DMS153 treated with DMSO at 0.1 percent for 48 hours (cell line): ENCODE data around the gene ETV6.
"Not testable (repeated sequence)": the region's sequence is repeated elsewhere in the genome, so short reads cannot be mapped to it uniquely, and the experiment has no call there.

Source experiments
- DNase-seq: peaks from one replicate; lab custom pipeline; 2025; ENCODE audit not compliant: unreplicated experiment; lab: John Stamatoyannopoulos, UW

ETV6 gene

DNA sequence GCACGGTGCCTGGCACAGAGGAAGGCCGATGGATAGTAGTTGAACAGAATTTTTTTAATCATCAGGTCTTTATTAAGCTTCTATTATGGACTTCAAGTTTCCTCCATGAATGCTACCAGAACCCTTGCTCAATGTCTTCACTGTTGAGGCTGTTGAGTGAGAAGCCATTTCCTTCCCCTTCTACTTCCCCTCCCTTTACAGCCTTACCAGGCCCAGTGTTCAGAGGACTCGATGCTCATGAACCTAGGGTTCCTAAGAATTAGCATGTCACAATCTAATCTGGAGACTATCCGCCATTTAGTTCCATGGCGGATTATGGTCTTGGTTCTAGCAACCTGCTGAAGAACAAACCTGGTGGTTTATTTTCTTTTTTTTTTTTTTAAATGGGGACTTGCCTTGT lies 17.7 kb downstream of the ETV6 start:
- no peak for DNase-seq

DNA sequence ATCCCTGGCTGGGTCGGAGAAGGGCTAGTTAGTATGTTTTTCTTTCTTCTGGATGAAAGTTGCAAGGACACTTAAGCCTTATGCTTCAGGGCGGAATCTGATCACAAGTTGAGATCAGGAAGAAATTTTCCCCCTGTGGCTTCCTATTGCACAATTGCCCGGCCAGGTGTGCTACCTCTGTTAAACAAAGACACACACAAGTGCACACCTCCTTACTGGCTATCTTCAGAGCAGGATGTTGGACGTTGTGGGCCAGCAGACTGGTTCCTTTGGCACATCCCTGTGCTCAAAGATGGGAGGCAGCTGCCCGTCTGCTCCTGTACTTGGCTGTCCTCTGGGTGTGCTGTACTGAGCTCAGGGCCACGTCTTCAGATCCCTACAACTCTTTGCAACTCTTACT lies 19.1 kb downstream of the ETV6 start:
- no peak for DNase-seq

GRCh38 chr12:11669348-11669747 lies 19.9 kb downstream of the ETV6 start:
- no peak for DNase-seq

DNA sequence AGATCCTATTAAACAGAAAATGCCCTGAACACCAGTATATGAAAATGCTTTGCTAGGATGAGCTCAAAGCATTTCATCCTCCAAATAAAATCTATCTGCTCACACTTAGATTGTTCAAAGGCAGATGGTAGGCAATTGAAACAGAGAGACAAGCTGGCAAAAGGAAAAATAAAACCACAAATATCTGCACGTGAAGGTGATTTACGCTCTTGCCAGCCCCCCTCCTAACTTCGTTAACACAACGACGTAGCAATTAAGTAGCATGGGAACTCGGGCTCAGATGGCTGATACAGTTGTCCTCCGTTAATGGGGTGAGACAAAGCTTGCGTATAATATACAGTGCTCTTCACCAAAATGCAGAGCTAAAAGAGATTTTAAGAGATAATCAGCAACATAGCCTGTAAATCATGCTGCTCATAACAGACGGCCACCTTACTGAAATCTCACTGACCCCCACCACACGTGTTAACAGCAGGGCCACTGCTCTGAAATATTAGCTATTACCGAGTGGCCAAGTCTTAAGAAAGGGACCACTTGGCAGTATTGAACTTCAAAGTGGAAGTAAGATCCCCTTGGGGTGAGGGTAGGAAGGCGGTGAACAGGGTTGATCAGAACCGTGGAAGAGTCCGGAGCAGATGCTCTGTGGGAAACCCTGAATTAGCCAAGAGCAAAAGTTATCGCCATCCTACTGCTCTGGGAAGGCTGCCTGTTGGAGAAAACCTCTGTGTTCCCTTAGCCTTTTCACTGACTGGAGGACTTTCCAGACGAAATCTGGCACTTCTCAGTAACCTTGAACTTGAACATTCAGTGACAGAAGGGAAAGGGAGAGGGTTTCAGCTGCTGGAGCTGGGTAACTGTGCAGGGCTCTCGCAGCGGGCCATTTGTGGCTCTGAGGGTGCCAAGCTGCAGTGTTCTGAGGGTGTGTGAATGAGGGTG lies 23.1 kb downstream of the ETV6 start:
- DNase-seq = no peak

GRCh38 chr12:11673666-11674461 lies 24.4 kb downstream of the ETV6 start:
- DNase-seq = no peak

DNA sequence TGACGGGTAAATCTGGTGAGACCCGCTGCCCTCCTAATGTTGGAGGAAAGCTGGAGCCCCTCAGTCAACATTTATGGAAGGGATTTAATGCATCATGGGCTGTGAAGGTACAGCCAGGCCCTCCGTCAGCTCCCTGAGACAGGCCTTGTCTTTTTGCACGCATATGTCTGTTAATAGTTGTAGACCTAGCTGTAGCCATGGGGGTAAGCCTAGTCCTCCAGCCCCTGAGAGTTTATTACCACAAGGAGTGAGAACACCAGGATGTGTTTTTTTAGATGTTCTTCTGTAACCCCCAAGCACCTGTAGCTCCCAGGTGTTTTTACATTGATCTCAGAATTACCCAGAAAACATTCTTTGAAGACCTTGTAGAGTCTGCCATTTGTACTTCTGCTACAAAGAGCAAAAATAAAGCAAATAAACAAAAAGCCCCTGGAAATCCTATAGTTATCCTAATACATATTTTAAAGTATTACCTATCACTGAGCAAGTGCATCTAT lies 25.5 kb downstream of the ETV6 start:
- DNase-seq = no peak

DNA sequence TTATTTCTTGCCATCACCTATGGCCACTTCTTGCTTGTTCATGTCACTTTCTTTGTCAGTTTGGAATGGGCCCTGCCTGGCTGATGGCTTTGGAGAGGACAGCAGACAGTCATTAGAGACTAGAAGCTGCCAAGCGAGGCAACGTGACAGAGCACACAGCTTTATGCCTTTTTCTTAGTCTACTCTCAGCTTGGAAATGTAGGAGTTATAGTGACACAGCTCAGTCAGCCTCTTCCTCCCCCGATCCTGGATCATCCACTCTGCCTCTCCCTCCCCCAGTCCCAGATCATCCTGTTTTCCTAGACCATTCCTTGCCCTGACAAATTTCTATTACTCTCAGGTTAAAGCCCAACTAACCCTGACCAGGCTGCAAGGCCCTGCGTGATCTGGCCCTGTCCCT lies 26.6 kb downstream of the ETV6 start:
- no peak for DNase-seq

DNA sequence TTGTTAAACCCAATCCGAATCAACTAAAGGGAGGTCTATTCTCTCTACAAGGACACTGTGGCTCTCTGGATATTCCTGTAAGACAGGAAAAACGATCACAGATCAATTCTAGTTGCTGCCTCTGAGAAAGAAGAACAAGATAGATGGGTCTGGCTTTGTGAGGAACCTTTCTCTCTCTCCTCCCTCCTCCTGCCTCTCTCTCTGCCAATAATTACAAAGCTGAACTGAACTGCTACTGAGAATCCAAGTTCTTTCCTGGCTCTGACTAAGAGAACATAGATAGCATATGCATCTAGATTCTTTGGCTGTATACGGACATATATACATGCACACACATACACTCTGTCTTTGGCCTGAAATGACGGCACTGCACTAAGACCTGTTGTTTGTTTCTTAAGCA lies 27.6 kb downstream of the ETV6 start:
- no peak for DNase-seq

DNA sequence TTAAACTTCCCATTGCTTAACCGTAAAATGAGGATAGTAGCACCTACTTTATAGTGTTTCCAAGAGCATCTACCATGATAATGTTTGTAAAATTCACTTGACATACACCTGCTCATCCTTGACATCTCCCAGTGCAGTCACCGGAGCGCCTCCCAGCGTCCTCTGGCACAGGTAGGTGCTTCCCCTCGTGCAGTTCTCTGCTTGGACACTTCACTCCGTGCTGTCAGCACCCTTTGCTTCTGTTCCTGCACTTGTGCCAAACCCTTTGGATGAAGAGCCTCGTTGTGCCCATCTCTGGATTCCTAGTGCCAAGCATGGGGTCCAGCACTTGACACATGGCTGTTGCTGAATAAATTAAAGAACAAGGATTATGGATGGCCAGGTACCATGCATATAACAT lies 28.3 kb downstream of the ETV6 start:
- DNase-seq = no peak

- no peak for DNase-seq
Observed at GRCh38 chr12:11678781-11679180, 29.3 kb downstream of the ETV6 start.

GRCh38 chr12:11681207-11681606 lies 31.7 kb downstream of the ETV6 start:
- DNase-seq = no peak

DNA sequence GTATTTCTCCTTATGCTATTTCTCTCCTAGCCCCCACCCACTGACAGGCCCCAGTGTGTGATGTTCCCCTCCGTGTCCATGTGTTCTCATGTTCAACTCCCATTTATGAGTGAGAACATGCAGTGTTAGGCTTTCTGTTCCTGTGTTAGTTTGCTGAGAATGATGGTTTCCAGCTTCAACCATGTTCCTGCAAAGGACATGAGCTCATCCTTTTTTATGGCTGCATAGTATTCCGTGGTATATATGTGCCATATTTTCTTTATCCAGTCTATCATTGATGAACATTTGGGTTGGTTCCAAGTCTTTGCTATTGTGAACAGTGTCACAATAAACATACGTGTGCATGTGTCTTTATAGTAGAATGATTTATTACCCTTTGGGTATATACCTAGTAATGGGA lies 32.2 kb downstream of the ETV6 start:
- DNase-seq = not testable (repeated sequence)

DNA sequence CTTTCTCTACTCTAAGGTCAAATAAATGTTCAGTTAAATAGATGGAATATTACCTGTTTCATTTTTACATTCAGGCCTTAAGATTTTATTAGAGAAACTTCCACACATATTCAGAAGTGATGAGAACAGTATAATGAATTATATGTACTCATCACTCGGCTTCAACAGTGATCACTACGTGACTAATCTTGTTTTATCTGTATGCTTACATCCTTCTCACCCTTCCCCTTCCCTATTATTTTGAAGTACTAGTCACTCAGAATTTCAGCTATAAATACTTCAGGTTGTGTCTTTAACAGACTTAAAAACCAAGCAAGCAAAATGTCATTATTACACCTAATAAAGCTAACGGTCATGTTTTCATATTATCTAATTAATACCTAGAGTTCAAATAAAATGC lies 34.9 kb downstream of the ETV6 start:
- DNase-seq = no peak

DNA sequence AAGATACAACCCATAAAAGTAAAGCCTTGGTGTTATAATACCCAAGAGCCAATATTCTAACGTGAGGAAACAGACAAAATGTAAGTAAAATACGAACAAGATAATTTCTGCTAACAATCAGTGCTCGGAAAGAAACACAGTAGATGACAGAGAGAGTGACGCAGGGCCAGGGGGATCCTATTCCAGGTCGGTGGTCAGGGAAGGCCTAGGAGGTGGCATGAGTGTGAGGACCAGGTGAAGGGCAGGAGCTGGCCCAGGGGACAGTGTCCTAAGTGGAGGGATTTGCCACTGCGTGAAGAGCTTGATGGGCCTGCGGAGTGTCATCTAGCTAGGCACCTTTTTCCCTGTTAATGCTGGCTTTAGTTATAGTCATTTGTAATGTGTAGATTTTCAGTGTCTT lies 35.3 kb downstream of the ETV6 start:
- DNase-seq = no peak

- no peak for DNase-seq
Observed at GRCh38 chr12:11685316-11685715, 35.8 kb downstream of the ETV6 start.

DNA sequence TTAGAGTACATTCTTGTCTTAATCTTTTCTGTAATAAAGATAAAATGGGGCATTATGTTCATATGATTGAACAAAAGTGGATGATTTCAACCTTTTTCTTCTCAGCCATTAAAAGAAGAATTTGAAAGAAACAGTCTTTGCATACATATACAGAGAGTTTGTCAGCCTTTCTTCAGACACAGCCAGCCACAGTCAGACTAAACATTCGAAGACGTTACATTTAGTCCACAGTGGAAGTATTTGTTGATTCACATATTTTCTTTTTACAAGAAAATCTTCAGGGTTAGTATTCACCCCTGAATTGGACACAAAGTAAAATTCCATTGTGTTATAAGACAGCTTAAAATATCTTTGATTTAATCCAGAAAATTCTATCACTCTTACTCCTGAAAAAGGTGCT lies 36.2 kb downstream of the ETV6 start:
- DNase-seq = no peak

DNA sequence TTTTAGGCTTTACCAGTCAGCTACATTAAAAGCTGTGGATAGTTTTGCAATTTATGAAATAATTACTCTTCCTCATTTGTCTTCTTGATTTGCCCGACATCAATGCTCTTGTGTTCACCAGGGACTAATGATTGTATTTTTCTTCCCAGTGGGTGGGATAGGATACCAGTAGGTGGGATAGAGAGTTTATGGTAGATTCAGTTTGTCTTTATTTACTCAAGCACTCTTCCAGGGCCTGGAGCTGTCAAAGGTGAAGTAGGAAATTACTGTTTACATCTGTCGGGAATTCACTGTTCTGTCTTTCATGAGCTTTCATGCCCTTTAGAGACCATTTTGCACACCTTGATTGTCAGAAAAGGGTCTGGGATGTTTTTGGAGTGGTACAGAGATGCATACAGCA lies 36.6 kb downstream of the ETV6 start:
- DNase-seq = no peak

- no peak for DNase-seq
Observed at GRCh38 chr12:11687528-11687927, 38.1 kb downstream of the ETV6 start.

DNA sequence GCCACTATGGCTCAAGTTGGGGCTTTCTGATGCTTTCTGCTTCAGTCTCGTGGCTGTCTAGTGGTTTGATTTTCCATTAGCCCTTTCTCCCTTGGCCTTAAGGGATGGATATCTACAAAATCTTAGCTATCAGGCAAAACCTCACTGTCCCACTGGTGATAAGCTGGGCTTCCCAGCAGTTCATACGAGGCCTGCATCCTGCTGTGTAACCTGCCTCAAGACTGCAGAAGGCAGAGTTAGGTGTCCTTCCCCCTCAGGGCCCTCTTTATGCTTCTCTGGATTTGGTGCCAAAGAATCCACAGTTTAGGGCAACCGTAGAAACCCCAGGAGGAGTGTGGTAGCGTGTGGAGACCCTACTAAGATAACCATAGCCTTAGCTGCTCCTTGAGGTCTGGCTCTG lies 38.9 kb downstream of the ETV6 start:
- no peak for DNase-seq

- DNase-seq = no peak
Observed at GRCh38 chr12:11688831-11689230, 39.4 kb downstream of the ETV6 start.

- DNase-seq = no peak
Observed at GRCh38 chr12:11689591-11690186, 40.2 kb downstream of the ETV6 start.

DNA sequence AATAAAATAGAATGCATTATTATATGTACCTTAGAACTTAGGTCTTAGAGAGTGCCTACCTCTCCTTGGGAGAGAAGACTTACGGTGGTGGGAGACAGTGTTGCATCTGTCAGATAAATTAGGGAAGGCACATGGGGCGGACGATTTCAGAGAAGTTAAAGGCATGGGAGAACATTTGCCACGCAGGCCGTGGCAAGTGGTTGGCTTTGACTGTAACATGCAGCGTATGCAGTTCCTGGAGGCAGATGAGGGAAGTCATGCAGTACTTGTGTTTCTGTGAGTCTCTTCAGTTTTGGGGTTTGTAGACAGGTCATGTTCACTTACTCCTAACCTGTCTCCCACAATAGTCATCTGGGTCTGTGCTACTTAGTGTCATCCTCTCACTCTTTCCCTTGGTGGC lies 43.6 kb downstream of the ETV6 start:
- no peak for DNase-seq
